ENCODE results near the gene GRXCR1. TPM values are rescaled to one million over a fixed set of nuclear protein-coding genes. Genes with fewer than 3 reads are reported as not detected.
A peak's percentile ranks its signal among the peaks of the same experiment; 100 is the strongest.

The GRXCR1 gene
- total RNA-seq, 1 experiment from 2014 or later, result not detected

DNA sequence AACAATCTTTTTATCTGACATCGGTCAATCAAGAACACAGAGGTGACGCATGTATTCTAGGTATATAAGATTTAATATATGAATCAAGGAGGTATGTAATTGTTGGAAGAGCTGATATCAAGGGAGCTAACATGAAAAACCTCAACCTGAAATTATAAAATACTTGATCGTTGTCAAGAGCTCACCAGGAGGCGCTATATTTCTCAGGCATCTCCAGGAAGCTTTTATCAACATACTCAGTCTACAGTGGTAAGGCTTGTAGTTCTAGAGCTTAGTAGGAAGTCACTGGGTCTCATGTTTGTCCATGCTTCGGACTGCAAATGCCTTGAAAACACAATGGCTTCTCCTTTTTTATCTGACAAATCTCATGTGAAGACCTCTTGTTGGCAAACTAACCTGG is 156.1 kb downstream of the GRXCR1 start:
- H3K4me1 ChIP-seq (ENCODE audit: insufficient read depth, low read length), result peaks cover 2% of the 10 kb centered on the region; the same call in 1 of the 2 replicates
- no peak overlapping the region for H3T11ph ChIP-seq (ENCODE audit: low read length)
- no peak overlapping the region for H4K8ac ChIP-seq (replicated peaks; ENCODE audit: insufficient read length, low read depth, low read length)
- no peak overlapping the region for H2BK20ac ChIP-seq (ENCODE audit: low read depth, low read length, poor library complexity, severe bottlenecking)
- H4K20me1 ChIP-seq (ENCODE audit: control insufficient read depth, insufficient read depth, insufficient read length), result no peaks in the 10 kb centered on the region
- H3K18ac ChIP-seq (ENCODE audit: insufficient read length, low read depth, low read length), result no peak overlapping the region
- no peak overlapping the region for H3K9ac ChIP-seq (ENCODE audit: extremely low read depth, insufficient read length, low read length)
- no CpG with 5 or more reads among the region's 5 CpGs for WGBS (ENCODE audit: extremely low coverage, insufficient read length, low lambda C conversion rate)
- no peak overlapping the region for H3K4ac ChIP-seq (ENCODE audit: low read depth, low read length)
- H3K4me2 ChIP-seq (ENCODE audit: insufficient read depth, insufficient read length, low read length), result no peak overlapping the region
- H3K79me1 ChIP-seq (ENCODE audit: insufficient read depth, low read depth, low read length, poor library complexity, severe bottlenecking), result no peaks in the 10 kb centered on the region
- H2BK15ac ChIP-seq (ENCODE audit: low read depth, low read length), result no peak overlapping the region
- no peak overlapping the region for H4K91ac ChIP-seq (ENCODE audit: insufficient read length, low read depth, low read length)
- H3K79me2 ChIP-seq (ENCODE audit: insufficient read depth, low read length), result no peaks in the 10 kb centered on the region
- H3K23me2 ChIP-seq (ENCODE audit: insufficient read length, low read depth, low read length, poor library complexity, severe bottlenecking), result no peaks in the 10 kb centered on the region
- H3K9me3 Mint-ChIP-seq, result no peaks in the 10 kb centered on the region; a peak in 1 of 5 replicates
- H3K27me3 ChIP-seq (ENCODE audit: insufficient read depth, low read length), result no peaks in the 10 kb centered on the region
- H2BK5ac ChIP-seq (ENCODE audit: insufficient read length, low read length), result no peak overlapping the region
- no peak overlapping the region for H3K4me3 Mint-ChIP-seq
- no peak overlapping the region for H3K23ac ChIP-seq (ENCODE audit: insufficient read length, low read depth, low read length)
- no peaks in the 10 kb centered on the region for H3K4me1 Mint-ChIP-seq
- H2AFZ ChIP-seq (ENCODE audit: low read length), result no peak overlapping the region
- H3K56ac ChIP-seq (ENCODE audit: insufficient read length, low read depth, low read length), result no peak overlapping the region
- H3K14ac ChIP-seq (ENCODE audit: insufficient read depth, low read length), result no peak overlapping the region
- no peaks in the 10 kb centered on the region for H3K36me3 Mint-ChIP-seq (ENCODE audit: insufficient read depth in 1 of 3, low read depth in 3 of 3)
- no peaks in the 10 kb centered on the region for H3K27me3 Mint-ChIP-seq (ENCODE audit: low read depth)
- H3K9me3 ChIP-seq (ENCODE audit: control insufficient read depth, low read depth, low read length), result no peaks in the 10 kb centered on the region
- H4K5ac ChIP-seq (ENCODE audit: insufficient read length, low read depth, low read length), result no peak overlapping the region
- TF ChIP-seq, protein P1, sequence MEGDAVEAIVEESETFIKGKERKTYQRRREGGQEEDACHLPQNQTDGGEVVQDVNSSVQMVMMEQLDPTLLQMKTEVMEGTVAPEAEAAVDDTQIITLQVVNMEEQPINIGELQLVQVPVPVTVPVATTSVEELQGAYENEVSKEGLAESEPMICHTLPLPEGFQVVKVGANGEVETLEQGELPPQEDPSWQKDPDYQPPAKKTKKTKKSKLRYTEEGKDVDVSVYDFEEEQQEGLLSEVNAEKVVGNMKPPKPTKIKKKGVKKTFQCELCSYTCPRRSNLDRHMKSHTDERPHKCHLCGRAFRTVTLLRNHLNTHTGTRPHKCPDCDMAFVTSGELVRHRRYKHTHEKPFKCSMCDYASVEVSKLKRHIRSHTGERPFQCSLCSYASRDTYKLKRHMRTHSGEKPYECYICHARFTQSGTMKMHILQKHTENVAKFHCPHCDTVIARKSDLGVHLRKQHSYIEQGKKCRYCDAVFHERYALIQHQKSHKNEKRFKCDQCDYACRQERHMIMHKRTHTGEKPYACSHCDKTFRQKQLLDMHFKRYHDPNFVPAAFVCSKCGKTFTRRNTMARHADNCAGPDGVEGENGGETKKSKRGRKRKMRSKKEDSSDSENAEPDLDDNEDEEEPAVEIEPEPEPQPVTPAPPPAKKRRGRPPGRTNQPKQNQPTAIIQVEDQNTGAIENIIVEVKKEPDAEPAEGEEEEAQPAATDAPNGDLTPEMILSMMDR (conservative IDR thresholded peaks at IDR 0.05), result peak; percentile 65
- no peak overlapping the region for H3K27ac Mint-ChIP-seq
- no peak overlapping the region for H2BK120ac ChIP-seq (ENCODE audit: low read depth, low read length, poor library complexity, severe bottlenecking)
- H3K27ac ChIP-seq (ENCODE audit: insufficient read length, low read depth, low read length), result no peak overlapping the region
- DNase-seq, result no peak
- H2AK5ac ChIP-seq (ENCODE audit: insufficient read length, low read length), result no peak overlapping the region
- H2BK12ac ChIP-seq (ENCODE audit: insufficient read length, low read depth, low read length), result no peak overlapping the region

All from H9 (cell line).